Neural cell (in vitro differentiated cells): ENCODE results near the gene PCP4L1. TPM values are rescaled to one million over a fixed set of nuclear protein-coding genes. Genes with fewer than 3 reads are reported as not detected.

ENCODE experiments used
- H2AFZ ChIP-seq: fragments of 200-600, 300-800 bp; sonication (generic), shearing (Covaris generic); 2 replicates; pipeline ENCODE4 v1.6.0; 2014; ENCODE audit warnings: low read depth, mild to moderate bottlenecking, antibody characterized with exemption, low read length, moderate library complexity
- H3F3A ChIP-seq: fragments of 200-600 bp; shearing (Covaris generic); 2 replicates; pipeline ENCODE4 v1.6.1; 2016; ENCODE audit warnings: mild to moderate bottlenecking, moderate library complexity, mixed read lengths, antibody characterized with exemption, low read length; ENCODE audit not compliant: insufficient read depth, poor library complexity, severe bottlenecking
- H3K27ac ChIP-seq: fragments of 200-600, 300-800 bp; sonication (generic), shearing (Covaris generic); 2 replicates; pipeline ENCODE4 v1.5.1; 2014; ENCODE audit warnings: mild to moderate bottlenecking, low read length, moderate library complexity
- H3K27me3 ChIP-seq: fragments of 300-800, 200-600 bp; sonication (generic), shearing (Covaris generic); 2 replicates; pipeline ENCODE4 v1.6.0; 2014; ENCODE audit warnings: mild to moderate bottlenecking, low read depth, low read length, moderate library complexity; ENCODE audit not compliant: insufficient read depth
- H3K36me3 ChIP-seq: fragments of 300-800, 200-600 bp; sonication (generic), shearing (Covaris generic); 2 replicates; pipeline ENCODE4 v1.5.1; 2014; ENCODE audit warnings: mild to moderate bottlenecking, antibody characterized with exemption, low read length, moderate library complexity; ENCODE audit not compliant: insufficient read depth
- H3K4me2 ChIP-seq: fragments of 300-800, 200-600 bp; sonication (generic), shearing (Covaris generic); 2 replicates; pipeline ENCODE4 v1.6.0; 2014; ENCODE audit warnings: mild to moderate bottlenecking, low read length
- H3K4me3 ChIP-seq: fragments of 300-800, 200-600 bp; sonication (generic), shearing (Covaris generic); 2 replicates; pipeline ENCODE4 v1.5.1; 2014; ENCODE audit warnings: mild to moderate bottlenecking, low read length, moderate library complexity
- H3K79me2 ChIP-seq: fragments of 200-600 bp; shearing (Covaris generic); replicated peaks from 2 replicates; pipeline ENCODE4 v1.6.0; 2014; ENCODE audit warnings: mild to moderate bottlenecking, low read length, moderate library complexity; ENCODE audit not compliant: insufficient read depth
- H3K9ac ChIP-seq: fragments of 300-800, 200-600 bp; sonication (generic), shearing (Covaris generic); 2 replicates; pipeline ENCODE4 v1.6.1; 2016; ENCODE audit warnings: mild to moderate bottlenecking, low read length, mixed read lengths
- H3K9me2 ChIP-seq: fragments of 200-600 bp; shearing (Covaris generic); 2 replicates; pipeline ENCODE4 v1.6.1; 2016; ENCODE audit warnings: mild to moderate bottlenecking, low read length, mixed read lengths; ENCODE audit not compliant: insufficient read depth
- H3K9me3 ChIP-seq: fragments of 200-600, 300-800 bp; sonication (generic), shearing (Covaris generic); 2 replicates; pipeline ENCODE4 v1.6.1; 2016; ENCODE audit warnings: mild to moderate bottlenecking, mixed run types, low read length, moderate library complexity, mixed read lengths
- H4K20me1 ChIP-seq: fragments of 200-600 bp; shearing (Covaris generic); 2 replicates; pipeline ENCODE4 v1.6.1; 2016; ENCODE audit warnings: mild to moderate bottlenecking, mixed run types; ENCODE audit not compliant: insufficient read depth
- CTCF ChIP-seq: fragments of 450-650 bp; IDR thresholded peaks from 2 replicates; pipeline ENCODE4 v1.5.1; 2014; ENCODE audit warnings: antibody characterized with exemption, mild to moderate bottlenecking, moderate library complexity; ENCODE audit not compliant: poor library complexity, severe bottlenecking
- EP300 ChIP-seq: fragments of 450-650 bp; conservative IDR thresholded peaks from 2 replicates; pipeline ENCODE4 v1.6.1; 2014; ENCODE audit warnings: antibody characterized with exemption, mild to moderate bottlenecking, moderate library complexity; ENCODE audit not compliant: poor library complexity, severe bottlenecking
- EZH2 ChIP-seq: fragments of 200-600, 300-800 bp; shearing (Covaris generic), sonication (generic); IDR thresholded peaks from 2 replicates; pipeline ENCODE4 v1.6.1; 2014; ENCODE audit warnings: antibody characterized with exemption, low read length, borderline replicate concordance, mild to moderate bottlenecking; ENCODE audit not compliant: insufficient read depth, poor library complexity, severe bottlenecking
- MXI1 ChIP-seq: fragments of 450-650 bp; conservative IDR thresholded peaks from 2 replicates; pipeline ENCODE4 v1.6.1; 2014; ENCODE audit warnings: antibody characterized with exemption, mild to moderate bottlenecking; ENCODE audit not compliant: poor library complexity, severe bottlenecking
- POLR2AphosphoS5 ChIP-seq: IDR thresholded peaks from 2 replicates; pipeline ENCODE4 v1.6.1; 2012
- RAD21 ChIP-seq: fragments of 450-650 bp; conservative IDR thresholded peaks from 2 replicates; pipeline ENCODE4 v1.6.1; 2014; ENCODE audit warnings: antibody characterized with exemption, mild to moderate bottlenecking, moderate library complexity
- SMC3 ChIP-seq: fragments of 450-650 bp; conservative IDR thresholded peaks from 2 replicates; pipeline ENCODE4 v1.6.1; 2014; ENCODE audit warnings: antibody characterized with exemption, mild to moderate bottlenecking, moderate library complexity; ENCODE audit not compliant: poor library complexity
- TAF1 ChIP-seq: IDR thresholded peaks from 2 replicates; pipeline ENCODE4 v1.6.1; 2012; ENCODE audit warnings: low read depth
- polyA plus RNA-seq: library from polyadenylated mRNA; depleted of rRNA; stranded (reverse); fragments of >200 nt; gene quantifications from 2 replicates; pipeline ENCODE4 v1.2.3, GENCODE V29; 2014
- TF ChIP-seq, protein P1 (sequence below): IDR thresholded peaks from 2 replicates; pipeline ENCODE4 v1.6.1; 2012; ENCODE audit warnings: borderline replicate concordance

Gene PCP4L1
- polyA plus RNA-seq, 1 donor from 2014 or later = 51.2 TPM

DNA sequence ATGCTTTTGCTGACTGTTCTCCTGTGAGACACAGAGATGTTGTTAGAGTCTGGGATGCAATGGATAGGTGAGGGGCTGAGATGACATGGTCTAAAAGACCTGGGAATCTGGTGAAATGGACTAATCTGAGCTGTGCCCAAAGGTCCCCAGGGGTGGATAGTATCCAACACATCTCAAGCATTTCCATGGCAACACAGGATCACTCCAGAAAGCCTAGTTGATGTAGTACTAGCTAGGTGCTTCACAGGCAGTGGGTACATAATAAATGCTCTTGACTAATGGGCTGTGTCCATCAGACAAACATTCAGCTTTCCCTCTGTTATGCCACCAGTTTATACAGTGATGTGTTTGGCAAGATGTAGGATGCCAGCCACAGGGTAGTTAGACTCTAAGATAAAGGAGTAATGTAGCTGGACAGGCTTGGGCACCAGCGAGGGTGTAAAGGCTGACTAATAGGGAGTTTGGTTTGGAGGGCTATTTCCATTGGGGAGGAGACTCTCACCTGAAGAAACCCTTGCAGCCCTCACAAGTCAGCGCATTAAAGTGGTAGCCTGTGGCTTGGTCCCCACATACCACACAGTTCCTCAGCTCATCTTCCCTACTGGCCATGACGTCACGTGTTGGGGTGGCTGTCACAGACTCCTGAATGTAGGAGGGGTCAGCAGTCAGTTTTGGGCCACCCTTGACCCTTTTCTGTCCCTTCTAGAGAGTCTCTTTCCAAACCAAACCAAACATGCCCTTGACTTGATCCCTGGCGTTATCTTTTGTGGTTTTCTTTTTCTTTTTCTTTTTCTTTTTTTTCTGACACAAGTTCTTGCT lies 22.4 kb upstream of the PCP4L1 start:
- H3K27ac ChIP-seq = no peak overlapping the region
- H3F3A ChIP-seq = no peaks in the 10 kb centered on the region
- H3K9me2 ChIP-seq = no peaks in the 10 kb centered on the region
- H4K20me1 ChIP-seq = no peaks in the 10 kb centered on the region
- no peaks in the 10 kb centered on the region for H3K79me2 ChIP-seq
- H3K27me3 ChIP-seq = no peaks in the 10 kb centered on the region
- no peak overlapping the region for H3K4me3 ChIP-seq
- no peak overlapping the region for H2AFZ ChIP-seq
- H3K36me3 ChIP-seq = no peaks in the 10 kb centered on the region
- TF ChIP-seq MXI1 (no peak), EZH2 (no peak), EP300 (no peak), RAD21 (no peak), POLR2AphosphoS5 (no peak), TAF1 (no peak), CTCF (no peak), SMC3 (no peak)
- TF ChIP-seq, protein P1, sequence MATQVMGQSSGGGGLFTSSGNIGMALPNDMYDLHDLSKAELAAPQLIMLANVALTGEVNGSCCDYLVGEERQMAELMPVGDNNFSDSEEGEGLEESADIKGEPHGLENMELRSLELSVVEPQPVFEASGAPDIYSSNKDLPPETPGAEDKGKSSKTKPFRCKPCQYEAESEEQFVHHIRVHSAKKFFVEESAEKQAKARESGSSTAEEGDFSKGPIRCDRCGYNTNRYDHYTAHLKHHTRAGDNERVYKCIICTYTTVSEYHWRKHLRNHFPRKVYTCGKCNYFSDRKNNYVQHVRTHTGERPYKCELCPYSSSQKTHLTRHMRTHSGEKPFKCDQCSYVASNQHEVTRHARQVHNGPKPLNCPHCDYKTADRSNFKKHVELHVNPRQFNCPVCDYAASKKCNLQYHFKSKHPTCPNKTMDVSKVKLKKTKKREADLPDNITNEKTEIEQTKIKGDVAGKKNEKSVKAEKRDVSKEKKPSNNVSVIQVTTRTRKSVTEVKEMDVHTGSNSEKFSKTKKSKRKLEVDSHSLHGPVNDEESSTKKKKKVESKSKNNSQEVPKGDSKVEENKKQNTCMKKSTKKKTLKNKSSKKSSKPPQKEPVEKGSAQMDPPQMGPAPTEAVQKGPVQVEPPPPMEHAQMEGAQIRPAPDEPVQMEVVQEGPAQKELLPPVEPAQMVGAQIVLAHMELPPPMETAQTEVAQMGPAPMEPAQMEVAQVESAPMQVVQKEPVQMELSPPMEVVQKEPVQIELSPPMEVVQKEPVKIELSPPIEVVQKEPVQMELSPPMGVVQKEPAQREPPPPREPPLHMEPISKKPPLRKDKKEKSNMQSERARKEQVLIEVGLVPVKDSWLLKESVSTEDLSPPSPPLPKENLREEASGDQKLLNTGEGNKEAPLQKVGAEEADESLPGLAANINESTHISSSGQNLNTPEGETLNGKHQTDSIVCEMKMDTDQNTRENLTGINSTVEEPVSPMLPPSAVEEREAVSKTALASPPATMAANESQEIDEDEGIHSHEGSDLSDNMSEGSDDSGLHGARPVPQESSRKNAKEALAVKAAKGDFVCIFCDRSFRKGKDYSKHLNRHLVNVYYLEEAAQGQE = no peak
- H3K9ac ChIP-seq = no peak overlapping the region
- H3K4me2 ChIP-seq = no peak overlapping the region
- H3K9me3 ChIP-seq = no peaks in the 10 kb centered on the region

DNA sequence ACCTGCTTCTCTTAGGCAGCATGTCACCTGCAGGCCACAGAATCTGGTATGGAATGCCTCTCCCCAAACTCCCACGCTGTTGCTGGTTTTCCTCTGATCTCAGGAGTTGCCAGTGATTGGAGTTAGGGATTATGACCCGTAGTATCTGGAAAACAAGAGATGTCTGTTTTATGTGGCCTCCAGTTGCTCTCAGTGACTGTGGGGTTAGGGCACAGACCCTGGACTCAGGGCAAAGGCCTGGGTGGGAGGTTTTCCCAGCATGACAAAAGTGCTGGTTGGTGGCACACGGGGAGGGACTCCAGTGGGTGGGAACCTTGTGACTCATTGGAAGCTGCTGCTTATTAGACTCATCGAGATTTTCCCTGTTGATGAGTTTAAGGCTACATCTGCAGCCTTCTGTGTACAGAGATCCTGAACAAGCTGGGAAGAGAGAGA lies 20.5 kb upstream of the PCP4L1 start, which contains the start of gene NR1I3:
NR1I3 (minus strand) TSS at position 165 of the 435 bp plus-strand sequence. CDS start 1,638 bp downstream, outside the sequence.
- Histone ChIP-seq H3K9me2 (no peaks in the 10 kb centered on the region), H3F3A (no peaks in the 10 kb centered on the region), H3K27ac (no peak within 1 kb of the TSS), H2AFZ (no peak within 1 kb of the TSS), H3K9ac (no peak within 1 kb of the TSS), H3K27me3 (no peaks in the 10 kb centered on the region), H3K4me3 (no peak within 1 kb of the TSS), H4K20me1 (no peaks in the 10 kb centered on the region), H3K4me2 (no peak within 1 kb of the TSS), H3K79me2 (no peaks in the 10 kb centered on the region), H3K9me3 (no peaks in the 10 kb centered on the region), H3K36me3 (no peaks in the 10 kb centered on the region)
- TF ChIP-seq RAD21 (no peak), TAF1 (no peak), SMC3 (no peak), EP300 (no peak)
